Heart left ventricle (tissue), 16 donors: ENCODE data around the gene IFT74. TPM values are rescaled to one million over a fixed set of nuclear protein-coding genes. Genes with fewer than 3 reads are reported as not detected.

ENCODE experiments used
- ATAC-seq, 4 donors: fragments of 200-7000 bp; cut with Tn5 transposase; one replicate each; pipeline ENCODE4 v1.9.1; 2020 to 2022; ENCODE audit warnings: moderate library complexity in 4 of 4, mild to moderate bottlenecking in 3 of 4, moderate number of reproducible peaks in 1 of 4
- DNase-seq, 5 donors: peaks; one replicate each; pipeline ENCODE4 v3.0.0-alpha.2; 2020
- H3K27ac ChIP-seq, 12 donors: fragments of 200-600 bp; sonication (generic) in 4 of 12; one replicate each; pipeline versions ENCODE4 v1.5.0 to v1.8.0; 2016 to 2022; ENCODE audit warnings: mild to moderate bottlenecking in 2 of 12
- H3K27me3 ChIP-seq, 9 donors: fragments of 200-600 bp; sonication (generic) in 2 of 9; one replicate each; pipeline versions ENCODE4 v1.5.1 to v1.8.0; 2016 to 2022; ENCODE audit warnings: mild to moderate bottlenecking in 3 of 9
- H3K36me3 ChIP-seq, 9 donors: fragments of 200-600 bp; sonication (generic) in 2 of 9; one replicate each; pipeline versions ENCODE4 v1.5.0 to v1.8.0; 2018 to 2022; ENCODE audit warnings: mild to moderate bottlenecking in 2 of 9
- H3K4me1 ChIP-seq, 12 donors: fragments of 200-600 bp; sonication (generic) in 4 of 12; one replicate each; pipeline versions ENCODE4 v1.5.0 to v1.8.0; 2016 to 2022; ENCODE audit warnings: mild to moderate bottlenecking in 3 of 12
- H3K4me3 ChIP-seq, 12 donors: fragments of 200-600 bp; sonication (generic) in 4 of 12; one replicate each; pipeline versions ENCODE4 v1.5.0 to v1.8.0; 2017 to 2022; ENCODE audit warnings: mild to moderate bottlenecking in 9 of 12, moderate library complexity in 4 of 12
- H3K9me3 ChIP-seq, 12 donors: fragments of 200-600 bp; sonication (generic) in 4 of 12; one replicate each; pipeline versions ENCODE4 v1.5.0 to v1.8.0; 2016 to 2022; ENCODE audit warnings: mild to moderate bottlenecking in 1 of 12
- POLR2A ChIP-seq, 2 donors: fragments of 450-650 bp; IDR thresholded peaks; one replicate each; pipeline ENCODE4 v1.6.1; 2017; ENCODE audit warnings: antibody characterized with exemption in 2 of 2, mild to moderate bottlenecking in 2 of 2, moderate library complexity in 2 of 2
- WGBS, 4 donors: extraction: QIAGEN DNeasy Blood & Tissue Kit in 2 of 4; methylation state at CpG; one replicate each; pipeline versions ENCODE4 v1.1.5 to v1.1.7; 2013 to 2018; 5-methylcytosine and 5-hydroxymethylcytosine counted together
- intact Hi-C, 10 donors: fragments of 100-400 bp; cut with DNase I; formaldehyde crosslinking; loops; one replicate each; pipeline versions ENCODE4 v1.11.1 to v1.14.2; 2022
- polyA plus RNA-seq, 2 donors: library from polyadenylated mRNA; stranded (reverse); fragments of 200-250 nt; gene quantifications; one replicate each; pipeline ENCODE4 v1.2.3, GENCODE V29; 2013
- total RNA-seq, 9 donors: library from RNA; depleted of rRNA in 2 of 9; stranded (reverse); fragments of >200 nt in 2 of 9; fragmentation: NEBNext Ultra II Directional in 3 of 9; extraction: Animal tissue kit (Norgen Biotek cat#: 25700) in 3 of 9; gene quantifications; one replicate each; pipeline versions ENCODE4 v1.1.0 to v1.2.4, GENCODE V29; 2016 to 2023
- TF ChIP-seq, protein P1 (sequence below), 12 donors: fragments of 200-600 bp; sonication (generic) in 4 of 12; IDR thresholded peaks; one replicate each; pipeline versions ENCODE4 v1.5.0 to v1.8.0; 2018 to 2022; ENCODE audit warnings: antibody characterized with exemption in 12 of 12, mild to moderate bottlenecking in 5 of 12
- donor health status: ischemic (EF 13 %, LVEDD 7.1; RV severe dilation, severe dysfunction).
- donor health status: healthy with polysubstance abuse.
- donor health status: DM: no; HTN: yes; CAD: no.
- donor health status: DM: no; HTN: no; CAD: no.
- donor health status: ischemic (EF 25% LVEDD 6.9; RV normal size, moderate dysfunction).
- donor health status: ischemic (EF 25% LVEDD 5.7; RV mildly dilated, moderate dysfunction).
- donor health status: healthy.
- donor health status: DM: yes; HTN: yes; CAD: no.
- donor health status: ischemic (EF 35%, LVEDD 5.7; RV mildly dilated, moderate dysfunction).
- donor health status: nonischemic (EF 11% LVEDD 7.7; RV severe dilation, severe dysfunction).
- donor health status: DM: yes; HTN: yes; CAD: no.
- donor health status: PGD.
- donor health status: ischemic (EF 29% LVEDD 5.4; RV normal size, mild dysfunction).
- donor health status: nonischemic (EF 23%, LVEDD 6.1; RV moderate dilation, normal function).

The IFT74 gene
- total and polyA plus RNA-seq, 11 donors: 5.3 to 12.7 (median 9.6) TPM

- Histone ChIP-seq H3K4me3 (peak overlapping the region in 1 of 12 donors; percentile 17), H3K27ac (no peak overlapping the region), H3K4me1 (peaks cover 0 to 6% (median 0%) of the 10 kb centered on the region in 12 donors), H3K36me3 (peaks cover 0 to 29% (median 0%) of the 10 kb centered on the region in 9 donors), H3K9me3 (no peaks in the 10 kb centered on the region), H3K27me3 (no peaks in the 10 kb centered on the region)
- WGBS, 4 donors: 78 to 84% (median 83%) methylated on average over 18 of the region's 18 CpGs
- no peak for TF ChIP-seq POLR2A (IDR thresholded peaks at IDR 0.05)
- TF ChIP-seq, protein P1, sequence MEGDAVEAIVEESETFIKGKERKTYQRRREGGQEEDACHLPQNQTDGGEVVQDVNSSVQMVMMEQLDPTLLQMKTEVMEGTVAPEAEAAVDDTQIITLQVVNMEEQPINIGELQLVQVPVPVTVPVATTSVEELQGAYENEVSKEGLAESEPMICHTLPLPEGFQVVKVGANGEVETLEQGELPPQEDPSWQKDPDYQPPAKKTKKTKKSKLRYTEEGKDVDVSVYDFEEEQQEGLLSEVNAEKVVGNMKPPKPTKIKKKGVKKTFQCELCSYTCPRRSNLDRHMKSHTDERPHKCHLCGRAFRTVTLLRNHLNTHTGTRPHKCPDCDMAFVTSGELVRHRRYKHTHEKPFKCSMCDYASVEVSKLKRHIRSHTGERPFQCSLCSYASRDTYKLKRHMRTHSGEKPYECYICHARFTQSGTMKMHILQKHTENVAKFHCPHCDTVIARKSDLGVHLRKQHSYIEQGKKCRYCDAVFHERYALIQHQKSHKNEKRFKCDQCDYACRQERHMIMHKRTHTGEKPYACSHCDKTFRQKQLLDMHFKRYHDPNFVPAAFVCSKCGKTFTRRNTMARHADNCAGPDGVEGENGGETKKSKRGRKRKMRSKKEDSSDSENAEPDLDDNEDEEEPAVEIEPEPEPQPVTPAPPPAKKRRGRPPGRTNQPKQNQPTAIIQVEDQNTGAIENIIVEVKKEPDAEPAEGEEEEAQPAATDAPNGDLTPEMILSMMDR (IDR thresholded peaks at IDR 0.05): peak; percentile 49 to 74 (median 62)
- ATAC-seq (peak in 3 of 4 donors; percentile 31 to 73 (median 62)), DNase-seq (peak in 3 of 5 donors; percentile 18 to 30 (median 25))
- intact Hi-C loops: loop anchor here in 7 of 10 donors (2.0 to 5.0 kb wide), 3 partner anchors 84 to 234 kb away; partner anchors contain the start of gene CAAP1 (in 1 of the 7)
These were observed 19.8 kb downstream of the IFT74 start for GRCh38 chr9:26975728-26976707.

DNA sequence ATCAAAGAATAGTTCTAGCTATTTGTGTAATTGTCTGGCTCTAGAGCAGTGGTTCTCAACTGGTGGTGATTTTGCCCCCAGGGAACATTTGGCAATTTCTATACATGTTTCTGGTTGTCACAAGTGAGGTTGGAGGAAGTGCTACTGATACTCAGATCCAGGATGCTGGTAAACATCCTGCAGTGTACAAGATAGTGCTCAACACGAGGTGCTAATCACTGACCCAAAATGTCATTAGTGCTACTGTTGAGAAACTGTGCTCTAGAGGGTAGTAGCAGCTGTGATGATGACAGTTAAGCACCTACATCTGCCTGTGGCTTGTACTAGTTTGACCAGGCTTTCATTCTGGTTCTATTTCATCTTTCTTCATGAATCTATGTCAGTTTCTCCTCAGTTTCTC, 27.1 kb downstream of the IFT74 start:
- Histone ChIP-seq H3K9me3 (peaks cover 0 to 3% (median 0%) of the 10 kb centered on the region in 12 donors), H3K27ac (no peak overlapping the region), H3K4me3 (no peak overlapping the region), H3K27me3 (no peaks in the 10 kb centered on the region), H3K36me3 (peaks cover 0 to 80% (median 22%) of the 10 kb centered on the region in 9 donors), H3K4me1 (no peaks in the 10 kb centered on the region)
- DNase-seq (no peak), ATAC-seq (no peak)
- TF ChIP-seq POLR2A (IDR thresholded peaks at IDR 0.05): no peak
- TF ChIP-seq, protein P1 (IDR thresholded peaks at IDR 0.05): no peak
- WGBS, 4 donors: 25 to 44% (median 35%) methylated on average over 1 of the region's 1 CpG
- intact Hi-C loops: no loop called here

- no peak overlapping the region for H3K27ac ChIP-seq
These were observed 39.6 kb downstream of the IFT74 start for GRCh38 chr9:26995810-26996209.

More at GRCh38 chr9:26995810-26996209, 39.6 kb downstream of the IFT74 start:
- intact Hi-C loops: no loop called here
- 88 to 93% (median 92%) methylated on average over 2 of the region's 2 CpGs for WGBS, 4 donors
- Histone ChIP-seq H3K27me3 (no peaks in the 10 kb centered on the region), H3K4me3 (no peak overlapping the region), H3K4me1 (no peaks in the 10 kb centered on the region), H3K36me3 (peaks cover 0 to 39% (median 8%) of the 10 kb centered on the region in 9 donors), H3K9me3 (no peaks in the 10 kb centered on the region)
- DNase-seq: no peak
- TF ChIP-seq POLR2A (IDR thresholded peaks at IDR 0.05): no peak
- TF ChIP-seq, protein P1 (IDR thresholded peaks at IDR 0.05): no peak
- no peak for ATAC-seq
